Keratinocyte (primary cell): ENCODE data around the gene RCAN2. TPM values are rescaled to one million over a fixed set of nuclear protein-coding genes. Genes with fewer than 3 reads are reported as not detected.

Experiments
- DNase-seq: peaks from one replicate; pipeline ENCODE4 v3.0.0-alpha.2; 2011; ENCODE audit warnings: low read depth, missing footprints, low spot score
- FAIRE-seq: peaks from 2 replicates; lab custom pipeline; 2011; peaks lifted over from hg19 to GRCh38; lab: Jason Lieb, UNC
- H2AFZ ChIP-seq: 2 replicates; pipeline ENCODE4 v1.6.0; 2012; ENCODE audit warnings: low read length, control low read depth, inconsistent platforms; ENCODE audit not compliant: control insufficient read depth
- H3K27ac ChIP-seq: 2 replicates; pipeline ENCODE4 v1.5.1; 2011; ENCODE audit warnings: low read length; ENCODE audit not compliant: control insufficient read depth, insufficient read depth
- H3K27me3 ChIP-seq: 3 replicates; pipeline ENCODE4 v1.6.0; 2011; ENCODE audit warnings: low read length; ENCODE audit not compliant: control insufficient read depth, insufficient read depth; ENCODE audit errors: extremely low read depth
- H3K36me3 ChIP-seq, 2 experiments: 2 replicates in 1 of 2; 3 replicates in 1 of 2; pipeline ENCODE4 v1.5.1; 2011; ENCODE audit warnings: low read length in 2 of 2, mild to moderate bottlenecking in 1 of 2; ENCODE audit not compliant: control insufficient read depth in 2 of 2, insufficient read depth in 2 of 2; ENCODE audit errors: extremely low read depth in 1 of 2
- H3K4me1 ChIP-seq: 3 replicates; pipeline ENCODE4 v1.5.1; 2011; ENCODE audit warnings: low read length; ENCODE audit not compliant: control insufficient read depth, insufficient read depth; ENCODE audit errors: extremely low read depth
- H3K4me2 ChIP-seq: 3 replicates; pipeline ENCODE4 v1.6.0; 2011; ENCODE audit warnings: low read depth, low read length; ENCODE audit not compliant: control insufficient read depth, insufficient read depth; ENCODE audit errors: extremely low read depth
- H3K4me3 ChIP-seq, 3 experiments: fragments of 200-600 bp in 1 of 3; sonication (generic) in 1 of 3; 2 replicates in 2 of 3; 3 replicates in 1 of 3; pipeline ENCODE4 v1.5.1; 2011 to 2016; ENCODE audit warnings: low read length in 3 of 3, mild to moderate bottlenecking in 3 of 3, control low read depth in 2 of 3, inconsistent platforms in 1 of 3, low read depth in 1 of 3, mixed read lengths in 1 of 3, mixed run types in 1 of 3, moderate library complexity in 1 of 3; ENCODE audit not compliant: control insufficient read depth in 2 of 3, insufficient read depth in 2 of 3; ENCODE audit errors: extremely low read depth in 1 of 3
- H3K79me2 ChIP-seq: 2 replicates; pipeline ENCODE4 v1.6.0; 2012; ENCODE audit warnings: low read length; ENCODE audit not compliant: control insufficient read depth, insufficient read depth
- H3K9ac ChIP-seq: 3 replicates; pipeline ENCODE4 v1.6.0; 2011; ENCODE audit warnings: low read length; ENCODE audit not compliant: control insufficient read depth, insufficient read depth; ENCODE audit errors: extremely low read depth
- H3K9me1 ChIP-seq: 3 replicates; pipeline ENCODE4 v1.6.0; 2011; ENCODE audit warnings: low read length; ENCODE audit not compliant: control insufficient read depth, insufficient read depth; ENCODE audit errors: extremely low read depth
- H3K9me3 ChIP-seq: 2 replicates; pipeline ENCODE4 v1.5.1; 2012; ENCODE audit warnings: low read depth, low read length; ENCODE audit not compliant: control insufficient read depth
- H4K20me1 ChIP-seq: 3 replicates; pipeline ENCODE4 v1.6.0; 2011; ENCODE audit warnings: low read length; ENCODE audit not compliant: control insufficient read depth, insufficient read depth; ENCODE audit errors: extremely low read depth
- CTCF ChIP-seq, 3 experiments: IDR thresholded peaks in 1 of 3; conservative IDR thresholded peaks in 1 of 3; optimal IDR thresholded peaks in 1 of 3; 2 replicates in 2 of 3; 3 replicates in 1 of 3; pipeline versions ENCODE3 to v1.5.1; 2011; ENCODE audit warnings: low read length in 3 of 3, mild to moderate bottlenecking in 3 of 3, moderate library complexity in 2 of 3, control low read depth in 1 of 3, inconsistent platforms in 1 of 3; ENCODE audit not compliant: insufficient read depth in 2 of 3; ENCODE audit errors: extremely low read depth in 1 of 3
- EZH2 ChIP-seq: IDR thresholded peaks from one replicate; pipeline ENCODE4 v1.6.1; 2012; ENCODE audit warnings: inconsistent platforms, mild to moderate bottlenecking, low read length, moderate library complexity
- dilution Hi-C: fragments of 300-500 bp; cut with MboI; formaldehyde crosslinking; loops from one replicate; pipeline ENCODE4 v1.7.0; 2020; ENCODE audit warnings: low sequenced_read_pairs; ENCODE audit not compliant: extremely low pct_ligation_motif_present
- polyA plus RNA-seq, 5 experiments: library from polyadenylated mRNA; depleted of rRNA in 3 of 5; stranded (reverse) in 3 of 5; stranded (forward) in 1 of 5; unstranded in 1 of 5; fragments of >200 nt; gene quantifications; 1 replicate in 1 of 5; 2 replicates in 3 of 5; 3 replicates in 1 of 5; pipeline versions ENCODE4 v1.2.1 to v1.2.3, GENCODE V29; 2011 to 2012; ENCODE audit warnings: missing spikeins in 2 of 5, low read depth in 1 of 5, low replicate concordance in 1 of 5

Gene RCAN2
- polyA plus RNA-seq, 1 donor (not counting 4 experiments of a cell fraction or from before 2014, with no cell fraction given), result not detected

GRCh38 chr6:46184114-46184513 is 307.1 kb downstream of the RCAN2 start:
- H3K9me3 ChIP-seq, result no peaks in the 10 kb centered on the region
- DNase-seq (no peak), FAIRE-seq (no peak)
- H3K9me1 ChIP-seq, result no peaks in the 10 kb centered on the region
- H3K9ac ChIP-seq, result no peak overlapping the region
- no peaks in the 10 kb centered on the region for H3K36me3 ChIP-seq
- no peaks in the 10 kb centered on the region for H4K20me1 ChIP-seq
- TF ChIP-seq CTCF (optimal IDR thresholded peaks at IDR 0.05 in 1 of 3, IDR thresholded peaks at IDR 0.05 in 1 of 3, conservative IDR thresholded peaks at IDR 0.05 in 1 of 3; ENCODE audit: extremely low read depth in 1 of 3, insufficient read depth in 2 of 3, low read length in 3 of 3) (no peak), EZH2 (no peak)
- no peak overlapping the region for H3K4me3 ChIP-seq
- H3K79me2 ChIP-seq, result no peaks in the 10 kb centered on the region
- H3K4me2 ChIP-seq, result no peak overlapping the region
- H2AFZ ChIP-seq, result no peak overlapping the region
- peaks cover 3% of the 10 kb centered on the region for H3K27me3 ChIP-seq
- dilution Hi-C loops, result no loop called here
- no peak overlapping the region for H3K27ac ChIP-seq
- no peaks in the 10 kb centered on the region for H3K4me1 ChIP-seq

GRCh38 chr6:46175976-46176375 is 315.3 kb downstream of the RCAN2 start:
- no peak overlapping the region for H3K27ac ChIP-seq
- no peak overlapping the region for H3K4me3 ChIP-seq
- no peak overlapping the region for H3K4me2 ChIP-seq
- DNase-seq (no peak), FAIRE-seq (no peak)
- H3K79me2 ChIP-seq, result no peaks in the 10 kb centered on the region
- H2AFZ ChIP-seq, result no peak overlapping the region
- dilution Hi-C loops, result no loop called here
- H3K4me1 ChIP-seq, result no peaks in the 10 kb centered on the region
- TF ChIP-seq EZH2, result no peak
- no peak for TF ChIP-seq CTCF (optimal IDR thresholded peaks at IDR 0.05 in 1 of 3, IDR thresholded peaks at IDR 0.05 in 1 of 3, conservative IDR thresholded peaks at IDR 0.05 in 1 of 3; ENCODE audit: extremely low read depth in 1 of 3, insufficient read depth in 2 of 3, low read length in 3 of 3)
- peaks cover 8% of the 10 kb centered on the region for H3K27me3 ChIP-seq
- no peaks in the 10 kb centered on the region for H3K9me3 ChIP-seq
- H3K9me1 ChIP-seq, result no peaks in the 10 kb centered on the region
- H4K20me1 ChIP-seq, result no peaks in the 10 kb centered on the region
- no peaks in the 10 kb centered on the region for H3K36me3 ChIP-seq
- H3K9ac ChIP-seq, result no peak overlapping the region
